ENCODE data around the gene SUPT4H1.
A peak's percentile ranks its signal among the peaks of the same experiment; 100 is the strongest.

Gene SUPT4H1

GRCh38 chr17:58328195-58329034, 23.6 kb downstream of the SUPT4H1 start, which contains the start of gene TSPOAP1:
Gene TSPOAP1, minus strand, starts transcription at chr17:58328795. Its CDS starts 875 bp downstream, at chr17:58327920.
- DNase-seq, result peak; percentile 87

GRCh38 chr17:58327363-58328194, 24.4 kb downstream of the SUPT4H1 start:
- DNase-seq, result no peak

- no peak for DNase-seq
Observed at GRCh38 chr17:58326609-58327362, 25.2 kb downstream of the SUPT4H1 start.

GRCh38 chr17:58325976-58326468, 26.0 kb downstream of the SUPT4H1 start:
- DNase-seq, result no peak

GRCh38 chr17:58325289-58325726, 26.7 kb downstream of the SUPT4H1 start:
- no peak for DNase-seq

GRCh38 chr17:58324409-58325288, 27.4 kb downstream of the SUPT4H1 start:
- DNase-seq, result no peak

- DNase-seq, result no peak
Observed at GRCh38 chr17:58324056-58324408, 28.0 kb downstream of the SUPT4H1 start.

- no peak for DNase-seq
Observed at GRCh38 chr17:58323366-58324055, 28.5 kb downstream of the SUPT4H1 start.

GRCh38 chr17:58322581-58323185, 29.3 kb downstream of the SUPT4H1 start:
- DNase-seq, result no peak

- no peak for DNase-seq
Observed at GRCh38 chr17:58321571-58322525, 30.2 kb downstream of the SUPT4H1 start.

- no peak for DNase-seq
Observed at GRCh38 chr17:58320570-58321323, 31.3 kb downstream of the SUPT4H1 start.

GRCh38 chr17:58320163-58320558, 31.8 kb downstream of the SUPT4H1 start:
- no peak for DNase-seq

- DNase-seq, result no peak
Observed at GRCh38 chr17:58319173-58320162, 32.5 kb downstream of the SUPT4H1 start.

- DNase-seq, result no peak
Observed at GRCh38 chr17:58318627-58319172, 33.3 kb downstream of the SUPT4H1 start.

- no peak for DNase-seq
Observed at GRCh38 chr17:58318065-58318481, 33.9 kb downstream of the SUPT4H1 start.

GRCh38 chr17:58317421-58318064, 34.5 kb downstream of the SUPT4H1 start:
- peak; percentile 32 for DNase-seq
